A673 (cell line): ENCODE results near the gene NOX3.

Source experiments
- EZH2 ChIP-seq: fragments of 200-600 bp; sonication (generic); IDR thresholded peaks from 2 replicates; pipeline ENCODE4 v1.6.1; 2017; ENCODE audit warnings: borderline replicate concordance, low read depth, mild to moderate bottlenecking, mixed read lengths, antibody characterized with exemption, low read length; ENCODE audit not compliant: poor library complexity, severe bottlenecking
- TF ChIP-seq, protein P1 (sequence below): fragments of 300-800, 200-600 bp; sonication (generic); conservative IDR thresholded peaks from 2 replicates; pipeline ENCODE4 v1.5.1; 2017; ENCODE audit warnings: low read depth, mild to moderate bottlenecking, antibody characterized with exemption, low read length, moderate library complexity, mixed read lengths

DNA sequence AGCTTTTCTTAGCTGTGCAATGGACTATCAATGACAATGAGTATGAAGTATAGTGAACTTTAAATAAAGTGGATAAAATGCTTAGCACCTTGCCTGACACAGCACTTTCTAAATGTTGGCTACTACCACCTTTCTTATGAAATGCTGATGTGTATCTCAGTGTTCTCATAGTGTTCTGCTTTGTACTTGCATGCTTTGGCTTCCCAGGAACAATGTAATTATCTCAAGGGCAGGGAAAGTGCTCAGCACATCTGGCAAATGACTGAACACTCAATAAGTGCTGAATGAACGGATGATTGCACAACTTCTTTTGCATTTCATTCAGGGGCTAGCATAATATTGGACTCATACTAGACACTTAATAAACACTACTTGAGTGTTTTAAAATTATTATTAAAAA lies 28.2 kb upstream of the NOX3 start:
- TF ChIP-seq, protein P1, sequence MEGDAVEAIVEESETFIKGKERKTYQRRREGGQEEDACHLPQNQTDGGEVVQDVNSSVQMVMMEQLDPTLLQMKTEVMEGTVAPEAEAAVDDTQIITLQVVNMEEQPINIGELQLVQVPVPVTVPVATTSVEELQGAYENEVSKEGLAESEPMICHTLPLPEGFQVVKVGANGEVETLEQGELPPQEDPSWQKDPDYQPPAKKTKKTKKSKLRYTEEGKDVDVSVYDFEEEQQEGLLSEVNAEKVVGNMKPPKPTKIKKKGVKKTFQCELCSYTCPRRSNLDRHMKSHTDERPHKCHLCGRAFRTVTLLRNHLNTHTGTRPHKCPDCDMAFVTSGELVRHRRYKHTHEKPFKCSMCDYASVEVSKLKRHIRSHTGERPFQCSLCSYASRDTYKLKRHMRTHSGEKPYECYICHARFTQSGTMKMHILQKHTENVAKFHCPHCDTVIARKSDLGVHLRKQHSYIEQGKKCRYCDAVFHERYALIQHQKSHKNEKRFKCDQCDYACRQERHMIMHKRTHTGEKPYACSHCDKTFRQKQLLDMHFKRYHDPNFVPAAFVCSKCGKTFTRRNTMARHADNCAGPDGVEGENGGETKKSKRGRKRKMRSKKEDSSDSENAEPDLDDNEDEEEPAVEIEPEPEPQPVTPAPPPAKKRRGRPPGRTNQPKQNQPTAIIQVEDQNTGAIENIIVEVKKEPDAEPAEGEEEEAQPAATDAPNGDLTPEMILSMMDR: no peak
- TF ChIP-seq EZH2: no peak
